PC-9 (cell line): ENCODE results near the gene TSPEAR. TPM values are rescaled to one million over a fixed set of nuclear protein-coding genes. Genes with fewer than 3 reads are reported as not detected.

Source experiments
- BruUV-seq: library from RNA; stranded (reverse); fragments of 400-500 nt; replicated peaks from 2 replicates; lab custom pipeline; 2021; lab: Mats Ljungman, UMichigan
- CTCF ChIA-PET: fragments of 300-600 bp; sonication (Branson Sonifier 250); formaldehyde crosslinking; loops from one replicate; lab custom pipeline; 2022; ENCODE audit warnings: antibody characterized with exemption; lab: Charles Lee
- POLR2A ChIA-PET: fragments of 300-600 bp; sonication (Branson Sonifier 250); formaldehyde crosslinking; loops from one replicate; lab custom pipeline; 2022; ENCODE audit warnings: antibody characterized with exemption; ENCODE audit not compliant: unreplicated experiment; lab: Charles Lee
- DNase-seq, 2 experiments: peaks; one replicate each; pipeline versions ENCODE4 v3.0.0 to v3.0.0-alpha.2; 2015 to 2022; ENCODE audit warnings: mixed read lengths in 1 of 2
- H2AFZ ChIP-seq: fragments of 200-600 bp; sonication (generic); 2 replicates; pipeline ENCODE4 v1.8.1; 2017; ENCODE audit warnings: antibody characterized with exemption
- H3F3A ChIP-seq: fragments of 200-600 bp; sonication (generic); 2 replicates; pipeline ENCODE4 v1.8.1; 2017; ENCODE audit warnings: antibody characterized with exemption, mild to moderate bottlenecking, low read depth; ENCODE audit not compliant: insufficient read depth
- H3K27ac ChIP-seq: fragments of 200-600 bp; sonication (generic); 2 replicates; pipeline ENCODE4 v1.6.1; 2016; ENCODE audit warnings: mixed run types
- H3K27me3 ChIP-seq: fragments of 200-600 bp; sonication (generic); 2 replicates; pipeline ENCODE4 v1.6.1; 2016; ENCODE audit warnings: low read depth, mixed run types; ENCODE audit not compliant: insufficient read depth
- H3K36me3 ChIP-seq: fragments of 200-600 bp; sonication (generic); 2 replicates; pipeline ENCODE4 v1.6.1; 2016; ENCODE audit warnings: low read depth, mixed run types
- H3K4me1 ChIP-seq: fragments of 200-600 bp; sonication (generic); replicated peaks from 2 replicates; pipeline ENCODE4 v1.6.1; 2016; ENCODE audit warnings: mixed run types; ENCODE audit not compliant: insufficient read depth
- H3K4me2 ChIP-seq: fragments of 200-600 bp; sonication (generic); 2 replicates; pipeline ENCODE4 v1.6.1; 2017; ENCODE audit warnings: mixed run types
- H3K4me3 ChIP-seq: fragments of 200-600 bp; sonication (generic); 2 replicates; pipeline ENCODE4 v1.6.1; 2016; ENCODE audit warnings: mixed run types
- H3K79me2 ChIP-seq: fragments of 200-600 bp; sonication (generic); 2 replicates; pipeline ENCODE4 v1.6.1; 2017; ENCODE audit warnings: low read depth, mixed run types
- H3K9me2 ChIP-seq: fragments of 200-600 bp; sonication (generic); 2 replicates; pipeline ENCODE4 v1.8.1; 2017; ENCODE audit warnings: mild to moderate bottlenecking; ENCODE audit not compliant: insufficient read depth
- H3K9me3 ChIP-seq: fragments of 200-600 bp; sonication (generic); 2 replicates; pipeline ENCODE4 v1.8.1; 2016; ENCODE audit warnings: low read depth; ENCODE audit not compliant: insufficient read depth
- H4K20me1 ChIP-seq: fragments of 200-600 bp; sonication (generic); 2 replicates; pipeline ENCODE4 v1.8.1; 2017; ENCODE audit not compliant: insufficient read depth
- EZH2 ChIP-seq: fragments of 200-600 bp; sonication (generic); IDR thresholded peaks from 2 replicates; pipeline ENCODE4 v1.8.0; 2017; ENCODE audit warnings: antibody characterized with exemption, low read depth
- intact Hi-C: fragments of 100-400 bp; cut with micrococcal nuclease; formaldehyde crosslinking; loops from one replicate; pipeline ENCODE4 v1.10.0; 2022; ENCODE audit not compliant: unreplicated experiment
- total RNA-seq: library from RNA; stranded (reverse); gene quantifications from 2 replicates; pipeline ENCODE4 v1.2.3, GENCODE V29; 2021
- TF ChIP-seq, protein P1 (sequence below): fragments of 200-600 bp; sonication (generic); conservative IDR thresholded peaks from 2 replicates; pipeline ENCODE4 v1.6.1; 2017; ENCODE audit warnings: mixed run types, antibody characterized with exemption, mild to moderate bottlenecking, moderate library complexity

Gene TSPEAR
- total RNA-seq, 1 experiment from 2014 or later: not detected

DNA sequence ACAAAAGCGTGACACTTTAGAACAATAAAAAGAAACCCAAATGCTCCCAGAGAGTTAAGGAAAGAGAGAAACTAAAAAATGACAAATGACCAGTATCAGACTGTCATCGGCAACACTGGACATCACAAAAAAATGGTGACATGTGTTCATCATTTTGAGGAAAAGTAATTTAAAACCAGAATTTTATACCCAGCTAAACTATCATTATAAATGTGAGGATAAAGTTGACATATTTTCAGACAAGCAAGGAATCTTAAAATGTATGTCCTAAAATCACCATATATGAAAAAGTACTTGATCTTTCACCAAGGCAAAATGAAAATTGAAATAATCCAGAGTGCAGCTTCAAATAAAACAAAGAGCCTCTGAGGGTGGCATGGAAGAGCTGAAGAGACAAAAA lies 66.5 kb downstream of the TSPEAR start:
- no peaks in the 10 kb centered on the region for H3K9me3 ChIP-seq
- H4K20me1 ChIP-seq: no peaks in the 10 kb centered on the region
- no peak overlapping the region for H3K4me3 ChIP-seq
- no peak overlapping the region for H2AFZ ChIP-seq
- H3K36me3 ChIP-seq: no peaks in the 10 kb centered on the region
- H3K27me3 ChIP-seq: peaks cover 51% of the 10 kb centered on the region
- no TSS peak for BruUV-seq
- no peak overlapping the region for H3K4me2 ChIP-seq
- no peaks in the 10 kb centered on the region for H3K79me2 ChIP-seq
- no peaks in the 10 kb centered on the region for H3F3A ChIP-seq
- no peak overlapping the region for H3K27ac ChIP-seq
- no peak for DNase-seq
- intact Hi-C loops: no loop called here
- H3K9me2 ChIP-seq: no peaks in the 10 kb centered on the region
- H3K4me1 ChIP-seq: no peaks in the 10 kb centered on the region
- POLR2A ChIA-PET: no interaction called here
- TF ChIP-seq, protein P1, sequence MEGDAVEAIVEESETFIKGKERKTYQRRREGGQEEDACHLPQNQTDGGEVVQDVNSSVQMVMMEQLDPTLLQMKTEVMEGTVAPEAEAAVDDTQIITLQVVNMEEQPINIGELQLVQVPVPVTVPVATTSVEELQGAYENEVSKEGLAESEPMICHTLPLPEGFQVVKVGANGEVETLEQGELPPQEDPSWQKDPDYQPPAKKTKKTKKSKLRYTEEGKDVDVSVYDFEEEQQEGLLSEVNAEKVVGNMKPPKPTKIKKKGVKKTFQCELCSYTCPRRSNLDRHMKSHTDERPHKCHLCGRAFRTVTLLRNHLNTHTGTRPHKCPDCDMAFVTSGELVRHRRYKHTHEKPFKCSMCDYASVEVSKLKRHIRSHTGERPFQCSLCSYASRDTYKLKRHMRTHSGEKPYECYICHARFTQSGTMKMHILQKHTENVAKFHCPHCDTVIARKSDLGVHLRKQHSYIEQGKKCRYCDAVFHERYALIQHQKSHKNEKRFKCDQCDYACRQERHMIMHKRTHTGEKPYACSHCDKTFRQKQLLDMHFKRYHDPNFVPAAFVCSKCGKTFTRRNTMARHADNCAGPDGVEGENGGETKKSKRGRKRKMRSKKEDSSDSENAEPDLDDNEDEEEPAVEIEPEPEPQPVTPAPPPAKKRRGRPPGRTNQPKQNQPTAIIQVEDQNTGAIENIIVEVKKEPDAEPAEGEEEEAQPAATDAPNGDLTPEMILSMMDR: no peak
- TF ChIP-seq EZH2: no peak
- CTCF ChIA-PET: no interaction called here

DNA sequence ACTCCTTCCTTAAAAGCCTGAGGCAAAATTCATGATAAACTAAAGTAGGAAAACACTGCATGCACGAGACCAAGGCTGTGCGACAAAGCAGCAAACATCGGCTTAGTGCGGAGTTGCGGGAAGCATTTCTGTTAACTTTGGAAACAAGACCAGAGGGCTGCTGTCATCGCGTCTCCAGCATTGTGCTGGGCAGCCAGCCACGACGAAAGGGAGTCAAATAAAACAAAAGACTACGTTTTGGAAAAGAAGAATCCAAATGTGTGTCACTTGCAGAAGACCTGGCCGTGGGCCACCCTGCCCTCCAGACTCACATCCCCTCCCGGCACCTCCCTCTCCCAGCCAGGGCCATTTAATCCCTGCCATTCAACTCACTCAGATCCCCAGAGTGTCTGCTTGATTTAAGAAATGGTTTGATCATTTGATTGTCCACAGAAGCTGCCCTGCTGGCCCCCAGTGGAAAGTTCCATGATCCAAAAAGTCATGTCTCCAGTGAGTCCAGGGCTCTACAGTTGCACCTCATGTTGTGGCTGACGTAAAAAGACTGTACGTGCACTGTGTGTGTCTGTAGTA lies 67.5 kb downstream of the TSPEAR start:
- Histone ChIP-seq H3K9me3 (no peaks in the 10 kb centered on the region), H3K9me2 (no peaks in the 10 kb centered on the region), H3K4me3 (no peak overlapping the region), H3K27ac (no peak overlapping the region), H4K20me1 (no peaks in the 10 kb centered on the region), H3K4me1 (no peaks in the 10 kb centered on the region), H3K79me2 (no peaks in the 10 kb centered on the region), H3F3A (no peaks in the 10 kb centered on the region), H3K27me3 (peaks cover 45% of the 10 kb centered on the region), H3K4me2 (no peak overlapping the region), H3K36me3 (no peaks in the 10 kb centered on the region), H2AFZ (no peak overlapping the region)
- DNase-seq: no peak
- POLR2A ChIA-PET: no interaction called here
- no TSS peak for BruUV-seq
- TF ChIP-seq, protein P1: no peak
- no peak for TF ChIP-seq EZH2
- CTCF ChIA-PET: no interaction called here
- intact Hi-C loops: no loop called here

DNA sequence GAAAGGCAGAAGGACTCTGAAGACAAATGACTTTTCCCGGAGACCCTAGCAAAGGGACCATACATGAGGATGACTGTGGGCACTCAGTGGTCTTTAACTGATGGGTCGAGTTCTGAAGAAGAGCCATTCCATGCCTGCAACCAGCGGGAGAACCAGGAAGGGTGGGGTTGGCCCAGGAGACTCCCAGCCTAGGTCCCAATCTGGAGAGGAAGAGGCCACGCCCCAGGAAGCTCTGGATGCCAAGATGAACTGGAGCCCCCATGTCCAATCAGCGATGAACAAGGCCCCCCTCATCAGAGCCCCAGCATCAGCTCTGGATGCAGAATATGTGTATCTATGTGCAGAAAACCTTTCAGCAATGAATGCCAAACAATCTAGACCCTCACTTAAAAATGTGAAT lies 70.6 kb downstream of the TSPEAR start:
- Histone ChIP-seq H3K79me2 (no peaks in the 10 kb centered on the region), H3K4me2 (no peak overlapping the region), H3K36me3 (no peaks in the 10 kb centered on the region), H3K4me3 (no peak overlapping the region), H3K4me1 (no peaks in the 10 kb centered on the region), H3K9me3 (no peaks in the 10 kb centered on the region), H3F3A (no peaks in the 10 kb centered on the region), H3K27me3 (peaks cover 33% of the 10 kb centered on the region), H2AFZ (no peak overlapping the region), H4K20me1 (no peaks in the 10 kb centered on the region), H3K9me2 (no peaks in the 10 kb centered on the region), H3K27ac (no peak overlapping the region)
- ChIA-PET CTCF (no interaction called here), POLR2A (no interaction called here)
- DNase-seq: no peak
- TF ChIP-seq EZH2: no peak
- TF ChIP-seq, protein P1: no peak
- intact Hi-C loops: no loop called here
- no TSS peak for BruUV-seq
